HG03575 (cell line): Measurements from ENCODE around the gene OR2A5.

ENCODE experiments used
- ATAC-seq: cut with Tn5 transposase; IDR thresholded peaks from one replicate; pipeline ENCODE4 v1.9.1; 2021; ENCODE audit not compliant: unreplicated experiment, insufficient number of reproducible peaks, low FRiP score; ENCODE audit errors: extremely low read depth

The OR2A5 gene

GRCh38 chr7:144102041-144102440 is 53.3 kb downstream of the OR2A5 start:
- ATAC-seq = no peak

DNA sequence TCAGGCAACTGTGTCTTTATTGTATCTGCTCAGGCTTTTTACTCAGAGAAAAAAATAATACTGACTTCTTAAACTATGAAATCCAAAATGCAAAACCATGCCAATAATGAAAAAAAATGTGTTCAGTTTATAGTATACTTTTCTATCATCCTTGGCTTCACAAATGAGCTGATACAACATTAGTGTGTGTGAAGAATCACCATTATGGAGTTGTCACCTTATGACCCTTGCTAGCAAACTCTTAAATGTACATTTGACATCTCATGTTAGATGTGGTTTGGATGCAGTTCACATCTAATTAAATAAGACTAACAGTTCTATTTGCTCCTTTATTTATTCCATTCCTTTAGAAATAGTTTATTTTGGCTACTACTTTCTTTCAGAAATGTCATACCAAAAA is 56.5 kb downstream of the OR2A5 start:
- no peak for ATAC-seq
